Urinary bladder (tissue), 2 donors: ENCODE data around the gene PLSCR2. TPM values are rescaled to one million over a fixed set of nuclear protein-coding genes. Genes with fewer than 3 reads are reported as not detected.

Experiments used
- polyA plus RNA-seq: library from polyadenylated mRNA; stranded (reverse); fragments of 200-250 nt; gene quantifications from one replicate; pipeline ENCODE4 v1.2.3, GENCODE V29; 2013
- total RNA-seq: library from RNA; depleted of rRNA; stranded (reverse); fragments of >200 nt; gene quantifications from one replicate; pipeline ENCODE4 v1.2.3, GENCODE V29; 2014
- donor health status: healthy.

Gene PLSCR2
- total and polyA plus RNA-seq, 2 donors, result 0.85 TPM; not detected in 1

Other genes starting within 250 kb of the PLSCR2 start
- gene PLSCR4, start 218.5 kb downstream of the PLSCR2 start, total RNA-seq, result 94.3 TPM
- gene PLSCR4, start 218.5 kb downstream of the PLSCR2 start, polyA plus RNA-seq, result 45.2 TPM
- 97.8 TPM for gene PLSCR1, start 75.0 kb upstream of the PLSCR2 start, total RNA-seq
- 51.3 TPM for gene PLSCR1, start 75.0 kb upstream of the PLSCR2 start, polyA plus RNA-seq
- not detected for gene PLSCR5, start 135.8 kb upstream of the PLSCR2 start, total RNA-seq
- gene PLSCR5, start 135.8 kb upstream of the PLSCR2 start, polyA plus RNA-seq, result not detected